Measurements from ENCODE around the gene SH3TC1. TPM values are rescaled to one million over a fixed set of nuclear protein-coding genes. Genes with fewer than 3 reads are reported as not detected.

The SH3TC1 gene
- total RNA-seq, 1 experiment from 2014 or later: 7.8 TPM

- no peaks in the 10 kb centered on the region for H3K4me1 Mint-ChIP-seq (ENCODE audit: low read depth, unreplicated experiment)
- no TSS peak for BruUV-seq (replicated peaks)
- intact Hi-C loops (cut with micrococcal nuclease; ENCODE audit: unreplicated experiment): no loop called here
- CTCF ChIA-PET: interaction anchor here (0.7 kb wide), 1 partner anchor 17 kb away, joined by 3 read pairs; no protein-coding TSS in a partner anchor
- no peaks in the 10 kb centered on the region for H3K27me3 Mint-ChIP-seq (ENCODE audit: unreplicated experiment)
- H3K4me3 Mint-ChIP-seq (ENCODE audit: low read depth, unreplicated experiment): no peak overlapping the region
- no peak for TF ChIP-seq CTCF (IDR thresholded peaks at IDR 0.05; ENCODE audit: unreplicated experiment)
- no peak overlapping the region for H3K27ac Mint-ChIP-seq (ENCODE audit: unreplicated experiment)
- no peaks in the 10 kb centered on the region for H3K9me3 Mint-ChIP-seq (ENCODE audit: low read depth, unreplicated experiment)
- H3K36me3 Mint-ChIP-seq (ENCODE audit: insufficient read depth, unreplicated experiment): no peaks in the 10 kb centered on the region
- DNase-seq: no peak
These were observed 12.9 kb downstream of the SH3TC1 start for GRCh38 chr4:8211737-8212581.

DNA sequence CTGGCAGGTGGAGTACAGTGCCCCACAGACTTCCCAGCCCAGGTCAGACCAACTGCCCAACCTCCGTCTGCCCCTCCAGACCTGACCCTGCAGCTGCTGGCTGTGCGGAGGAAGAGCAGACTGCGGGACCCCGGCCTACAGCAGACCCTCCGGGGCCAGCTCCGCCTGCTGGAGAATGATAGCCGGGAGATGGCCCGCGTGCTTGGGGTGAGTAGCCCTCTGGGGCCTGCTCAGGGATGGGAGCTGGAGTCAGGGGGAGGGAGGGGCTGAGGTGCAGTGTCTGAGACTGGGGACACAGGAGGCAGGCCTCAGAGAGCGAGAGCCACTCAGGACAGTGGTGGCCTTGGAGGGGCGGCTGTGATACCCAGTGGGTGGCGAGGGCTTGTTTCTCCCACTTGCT is 13.5 kb downstream of the SH3TC1 start:
- H3K36me3 Mint-ChIP-seq (ENCODE audit: insufficient read depth, unreplicated experiment): no peaks in the 10 kb centered on the region
- no TSS peak for BruUV-seq (replicated peaks)
- DNase-seq: no peak
- TF ChIP-seq CTCF (IDR thresholded peaks at IDR 0.05; ENCODE audit: unreplicated experiment): no peak
- CTCF ChIA-PET: interaction anchor here (0.7 kb wide), 1 partner anchor 16 kb away, joined by 3 read pairs; no protein-coding TSS in a partner anchor
- no peak overlapping the region for H3K27ac Mint-ChIP-seq (ENCODE audit: unreplicated experiment)
- no peaks in the 10 kb centered on the region for H3K4me1 Mint-ChIP-seq (ENCODE audit: low read depth, unreplicated experiment)
- intact Hi-C loops (cut with micrococcal nuclease; ENCODE audit: unreplicated experiment): no loop called here
- H3K9me3 Mint-ChIP-seq (ENCODE audit: low read depth, unreplicated experiment): no peaks in the 10 kb centered on the region
- H3K27me3 Mint-ChIP-seq (ENCODE audit: unreplicated experiment): no peaks in the 10 kb centered on the region
- no peak overlapping the region for H3K4me3 Mint-ChIP-seq (ENCODE audit: low read depth, unreplicated experiment)

DNA sequence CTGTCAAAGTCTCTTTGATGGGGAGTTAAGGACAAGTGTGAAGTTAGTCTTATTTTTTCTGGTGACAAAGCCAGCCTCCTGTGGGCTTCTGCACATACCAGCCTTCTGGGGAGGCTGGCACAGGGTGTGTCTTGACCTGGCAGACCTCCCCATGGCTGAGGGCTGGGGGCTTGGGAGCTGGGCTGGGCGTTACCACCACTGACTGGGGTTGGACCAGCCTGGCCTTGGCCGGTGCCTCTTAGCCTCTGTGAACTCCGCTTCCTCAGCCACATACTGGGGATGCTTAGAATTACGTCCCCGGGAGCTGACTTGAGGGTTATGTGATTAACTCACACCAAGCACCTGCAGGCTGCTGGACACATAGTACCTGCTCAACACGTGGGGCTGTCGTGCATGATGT is 14.0 kb downstream of the SH3TC1 start:
- H3K27ac Mint-ChIP-seq (ENCODE audit: unreplicated experiment): no peak overlapping the region
- BruUV-seq (replicated peaks): no TSS peak
- H3K4me1 Mint-ChIP-seq (ENCODE audit: low read depth, unreplicated experiment): no peaks in the 10 kb centered on the region
- no peak for DNase-seq
- intact Hi-C loops (cut with micrococcal nuclease; ENCODE audit: unreplicated experiment): no loop called here
- H3K9me3 Mint-ChIP-seq (ENCODE audit: low read depth, unreplicated experiment): no peaks in the 10 kb centered on the region
- no peaks in the 10 kb centered on the region for H3K27me3 Mint-ChIP-seq (ENCODE audit: unreplicated experiment)
- no peak for TF ChIP-seq CTCF (IDR thresholded peaks at IDR 0.05; ENCODE audit: unreplicated experiment)
- no peak overlapping the region for H3K4me3 Mint-ChIP-seq (ENCODE audit: low read depth, unreplicated experiment)
- CTCF ChIA-PET: no interaction called here
- no peaks in the 10 kb centered on the region for H3K36me3 Mint-ChIP-seq (ENCODE audit: insufficient read depth, unreplicated experiment)

- no peaks in the 10 kb centered on the region for H3K9me3 Mint-ChIP-seq (ENCODE audit: low read depth, unreplicated experiment)
- no TSS peak for BruUV-seq (replicated peaks)
- no peaks in the 10 kb centered on the region for H3K36me3 Mint-ChIP-seq (ENCODE audit: insufficient read depth, unreplicated experiment)
- H3K4me1 Mint-ChIP-seq (ENCODE audit: low read depth, unreplicated experiment): no peaks in the 10 kb centered on the region
- TF ChIP-seq CTCF (IDR thresholded peaks at IDR 0.05; ENCODE audit: unreplicated experiment): no peak
- no peak overlapping the region for H3K27ac Mint-ChIP-seq (ENCODE audit: unreplicated experiment)
- H3K27me3 Mint-ChIP-seq (ENCODE audit: unreplicated experiment): no peaks in the 10 kb centered on the region
- DNase-seq: no peak
- H3K4me3 Mint-ChIP-seq (ENCODE audit: low read depth, unreplicated experiment): no peak overlapping the region
- intact Hi-C loops (cut with micrococcal nuclease; ENCODE audit: unreplicated experiment): no loop called here
- CTCF ChIA-PET: no interaction called here
These were observed 15.0 kb downstream of the SH3TC1 start for GRCh38 chr4:8214136-8214535.

Measured in Calu3 (cell line).